Activated naive CD4-positive, alpha-beta T cell treated with anti-CD3 and anti-CD28 coated beads, Interleukin-2, amount 50 U/mL, for 72 hours (primary cell): ENCODE measurements around the gene UBE2E2. TPM values are rescaled to one million over a fixed set of nuclear protein-coding genes. Genes with fewer than 3 reads are reported as not detected.

Source experiments
- ATAC-seq, 2 donors: fragments of 150-1000 bp; cut with Tn5 transposase; 2 replicates each; pipeline ENCODE4 v1.10.0; 2021; ENCODE audit warnings: mild to moderate bottlenecking in 2 of 2, moderate library complexity in 2 of 2
- DNase-seq, 2 donors: peaks; one replicate each; pipeline ENCODE4 v3.0.0; 2021 to 2022; ENCODE audit warnings: low spot score in 2 of 2
- H3K27ac Mint-ChIP-seq, 2 donors: one replicate each; pipeline ENCODE4 v1.8.0; 2022; ENCODE audit warnings: mild to moderate bottlenecking in 2 of 2, mixed read lengths in 2 of 2
- H3K36me3 Mint-ChIP-seq, 2 donors: one replicate each; pipeline ENCODE4 v1.8.0; 2022; ENCODE audit warnings: mixed read lengths in 2 of 2
- H3K9me3 Mint-ChIP-seq, 2 donors: one replicate each; pipeline ENCODE4 v1.8.0; 2022; ENCODE audit warnings: mixed read lengths in 2 of 2
- total RNA-seq, 2 donors: library from RNA; stranded (reverse); gene quantifications; one replicate each; pipeline ENCODE4 v1.2.3, GENCODE V29; 2022

UBE2E2 gene
- total RNA-seq, 2 donors from 2014 or later: 4.7 to 18.3 TPM

GRCh38 chr3:23356923-23357322 lies 153.8 kb downstream of the UBE2E2 start:
- Mint-ChIP-seq H3K9me3 (peaks cover 1 to 7% of the 10 kb centered on the region in 2 donors), H3K27ac (no peak overlapping the region), H3K36me3 (peaks cover 0 to 7% of the 10 kb centered on the region in 2 donors)
- DNase-seq (no peak), ATAC-seq (no peak)

DNA sequence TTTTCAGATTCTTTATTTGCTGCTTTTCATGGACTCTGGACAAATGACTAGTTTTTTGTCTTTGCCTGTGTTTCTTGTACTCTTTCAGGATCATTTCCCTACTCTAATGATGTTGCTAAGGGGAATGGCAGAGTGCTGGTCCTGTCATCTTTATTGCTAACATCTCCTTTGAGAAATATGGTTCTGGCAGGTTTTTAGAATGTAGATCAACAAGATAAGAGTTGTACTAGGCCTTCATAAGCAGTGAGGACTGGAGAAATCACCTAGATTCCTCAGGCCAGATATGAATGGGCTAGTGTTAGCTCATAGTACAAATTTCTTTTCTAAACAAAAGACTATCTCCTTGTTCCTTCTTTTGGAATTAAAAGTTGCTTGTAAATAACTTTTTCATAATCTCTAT lies 156.0 kb downstream of the UBE2E2 start:
- no peak overlapping the region for H3K27ac Mint-ChIP-seq
- no peak for ATAC-seq
- no peak for DNase-seq
- peaks cover 7 to 11% of the 10 kb centered on the region in 2 donors for H3K36me3 Mint-ChIP-seq
- H3K9me3 Mint-ChIP-seq: peaks cover 18 to 24% of the 10 kb centered on the region in 2 donors

- Mint-ChIP-seq H3K27ac (no peak overlapping the region), H3K36me3 (peaks cover 12 to 18% of the 10 kb centered on the region in 2 donors), H3K9me3 (peaks cover 22 to 28% of the 10 kb centered on the region in 2 donors)
- ATAC-seq: no peak
- no peak for DNase-seq
Observed at GRCh38 chr3:23365066-23365465, 161.9 kb downstream of the UBE2E2 start.

- Mint-ChIP-seq H3K9me3 (peaks cover 7 to 14% of the 10 kb centered on the region in 2 donors), H3K36me3 (peaks cover 9 to 11% of the 10 kb centered on the region in 2 donors), H3K27ac (no peak overlapping the region)
- ATAC-seq (no peak), DNase-seq (no peak)
Observed at GRCh38 chr3:23368731-23369130, 165.6 kb downstream of the UBE2E2 start.

- H3K27ac Mint-ChIP-seq: no peak overlapping the region
- DNase-seq (no peak), ATAC-seq (no peak)
- H3K9me3 Mint-ChIP-seq: no peaks in the 10 kb centered on the region
- H3K36me3 Mint-ChIP-seq: no peaks in the 10 kb centered on the region
Observed at GRCh38 chr3:23372285-23372684, 169.2 kb downstream of the UBE2E2 start.

GRCh38 chr3:23376516-23377248 lies 173.6 kb downstream of the UBE2E2 start:
- no peaks in the 10 kb centered on the region for H3K9me3 Mint-ChIP-seq
- H3K27ac Mint-ChIP-seq: no peak overlapping the region
- ATAC-seq: no peak
- no peak for DNase-seq
- no peaks in the 10 kb centered on the region for H3K36me3 Mint-ChIP-seq

DNA sequence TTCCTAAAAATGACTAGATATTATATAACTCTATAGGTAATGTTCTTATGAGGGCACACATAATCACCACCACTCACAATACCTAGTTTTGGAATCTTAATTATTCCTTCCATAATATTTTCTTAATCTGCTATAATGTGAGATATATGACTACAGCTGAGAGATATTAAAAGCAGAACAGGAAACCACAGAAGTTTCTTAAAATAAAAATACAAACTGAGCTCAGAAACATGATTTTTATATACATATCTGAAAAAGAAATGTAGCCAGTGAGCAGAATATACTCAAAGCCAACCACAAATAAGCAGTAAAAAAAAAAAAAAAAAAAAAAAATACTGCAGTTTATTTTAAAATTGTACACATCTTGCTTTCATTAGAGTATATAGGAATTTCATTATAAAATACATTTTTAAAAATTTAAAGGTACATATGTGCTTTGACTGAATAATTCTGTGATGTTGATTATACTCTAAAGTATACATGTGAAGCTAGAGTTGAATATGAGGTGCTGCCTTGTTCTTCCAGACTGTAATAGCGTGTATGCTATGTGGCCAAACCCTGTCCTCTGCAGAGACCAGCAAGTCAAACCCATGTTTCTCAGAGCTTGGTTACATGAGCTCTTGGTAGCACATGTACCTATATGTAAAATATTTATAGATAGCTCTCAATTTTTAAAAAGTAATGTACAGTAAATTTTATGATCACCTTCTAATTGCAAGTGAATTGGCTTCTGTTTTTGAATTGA lies 175.0 kb downstream of the UBE2E2 start:
- Mint-ChIP-seq H3K36me3 (no peaks in the 10 kb centered on the region), H3K27ac (no peak overlapping the region), H3K9me3 (no peaks in the 10 kb centered on the region)
- DNase-seq (no peak), ATAC-seq (no peak)

GRCh38 chr3:23383875-23384274 lies 180.7 kb downstream of the UBE2E2 start:
- H3K27ac Mint-ChIP-seq: no peak overlapping the region
- ATAC-seq (no peak), DNase-seq (no peak)
- H3K36me3 Mint-ChIP-seq: no peaks in the 10 kb centered on the region
- H3K9me3 Mint-ChIP-seq: no peaks in the 10 kb centered on the region

- H3K9me3 Mint-ChIP-seq: no peaks in the 10 kb centered on the region
- DNase-seq: no peak
- no peak for ATAC-seq
- H3K27ac Mint-ChIP-seq: no peak overlapping the region
- H3K36me3 Mint-ChIP-seq: no peaks in the 10 kb centered on the region
Observed at GRCh38 chr3:23385327-23385726, 182.2 kb downstream of the UBE2E2 start.

- Mint-ChIP-seq H3K9me3 (no peaks in the 10 kb centered on the region), H3K27ac (no peak overlapping the region), H3K36me3 (no peaks in the 10 kb centered on the region)
- ATAC-seq: no peak
- no peak for DNase-seq
Observed at GRCh38 chr3:23387286-23387918, 184.3 kb downstream of the UBE2E2 start.

- ATAC-seq (no peak), DNase-seq (no peak)
- H3K36me3 Mint-ChIP-seq: no peaks in the 10 kb centered on the region
- H3K9me3 Mint-ChIP-seq: no peaks in the 10 kb centered on the region
- H3K27ac Mint-ChIP-seq: no peak overlapping the region
Observed at GRCh38 chr3:23389089-23389488, 186.0 kb downstream of the UBE2E2 start.

DNA sequence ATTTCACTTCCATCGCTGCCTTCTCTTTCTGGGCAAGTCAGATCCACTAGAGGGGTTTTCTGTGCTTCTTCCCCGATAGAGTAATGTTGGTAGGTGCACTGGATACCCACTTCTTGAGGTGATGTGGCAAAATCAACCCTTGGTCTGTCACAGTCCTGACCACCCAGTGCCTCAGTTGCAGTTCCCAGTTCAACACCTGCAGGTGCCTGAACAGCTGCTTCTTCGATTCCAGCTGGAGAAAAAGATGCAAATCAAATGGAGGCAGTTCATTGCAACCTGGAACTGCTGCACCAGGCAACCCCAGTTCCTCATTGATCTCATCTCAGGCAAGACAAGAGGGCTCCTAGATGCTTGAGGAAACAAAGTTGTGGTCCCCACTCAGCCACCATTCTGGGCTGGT lies 186.6 kb downstream of the UBE2E2 start:
- DNase-seq (no peak), ATAC-seq (no peak)
- Mint-ChIP-seq H3K9me3 (no peaks in the 10 kb centered on the region), H3K27ac (no peak overlapping the region), H3K36me3 (no peaks in the 10 kb centered on the region)

DNA sequence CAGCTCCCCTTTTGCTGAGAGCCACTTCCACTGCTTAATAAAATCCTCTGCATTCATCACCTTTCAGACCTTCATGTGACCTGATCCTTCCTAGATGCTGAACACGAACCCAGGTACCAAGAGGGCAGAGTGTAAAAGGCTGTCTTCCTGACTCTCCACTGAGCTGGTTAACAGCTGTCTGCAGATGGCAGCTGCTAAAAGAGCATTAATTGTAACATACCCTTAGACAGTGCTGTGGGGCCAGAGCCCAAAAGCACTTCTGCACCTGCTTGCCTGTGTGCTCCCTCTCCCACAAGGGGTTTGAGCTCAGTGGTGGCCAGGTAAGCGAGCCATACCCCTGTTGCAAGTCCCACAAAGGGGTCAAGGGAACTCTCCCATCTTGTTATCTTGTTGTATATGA lies 187.3 kb downstream of the UBE2E2 start:
- Mint-ChIP-seq H3K36me3 (no peaks in the 10 kb centered on the region), H3K9me3 (no peaks in the 10 kb centered on the region), H3K27ac (no peak overlapping the region)
- DNase-seq (no peak), ATAC-seq (no peak)

- no peaks in the 10 kb centered on the region for H3K36me3 Mint-ChIP-seq
- no peak for DNase-seq
- no peak overlapping the region for H3K27ac Mint-ChIP-seq
- H3K9me3 Mint-ChIP-seq: no peaks in the 10 kb centered on the region
- no peak for ATAC-seq
Observed at GRCh38 chr3:23390989-23391553, 187.9 kb downstream of the UBE2E2 start.

- Mint-ChIP-seq H3K27ac (no peak overlapping the region), H3K36me3 (no peaks in the 10 kb centered on the region)
Observed at GRCh38 chr3:23395115-23395514, 192.0 kb downstream of the UBE2E2 start.

GRCh38 chr3:23396746-23397145 lies 193.6 kb downstream of the UBE2E2 start:
- DNase-seq (no peak), ATAC-seq (no peak)
- H3K9me3 Mint-ChIP-seq: no peaks in the 10 kb centered on the region
- no peaks in the 10 kb centered on the region for H3K36me3 Mint-ChIP-seq
- no peak overlapping the region for H3K27ac Mint-ChIP-seq

More at GRCh38 chr3:23395115-23395514, 192.0 kb downstream of the UBE2E2 start:
- ATAC-seq: no peak
- DNase-seq: no peak
- H3K9me3 Mint-ChIP-seq: no peaks in the 10 kb centered on the region

- Mint-ChIP-seq H3K9me3 (no peaks in the 10 kb centered on the region), H3K27ac (no peak overlapping the region), H3K36me3 (no peaks in the 10 kb centered on the region)
- no peak for ATAC-seq
- DNase-seq: no peak
Observed at GRCh38 chr3:23399221-23399620, 196.1 kb downstream of the UBE2E2 start.
